SHP77 (cell line): Measurements from ENCODE around the gene XRN2.
"Not testable (repeated sequence)": the region's sequence is repeated elsewhere in the genome, so short reads cannot be mapped to it uniquely, and the experiment has no call there.

ENCODE experiments used
- DNase-seq, 2 experiments: peaks; one replicate each; lab custom pipeline; 2025; lab: John Stamatoyannopoulos, UW

XRN2 gene

DNA sequence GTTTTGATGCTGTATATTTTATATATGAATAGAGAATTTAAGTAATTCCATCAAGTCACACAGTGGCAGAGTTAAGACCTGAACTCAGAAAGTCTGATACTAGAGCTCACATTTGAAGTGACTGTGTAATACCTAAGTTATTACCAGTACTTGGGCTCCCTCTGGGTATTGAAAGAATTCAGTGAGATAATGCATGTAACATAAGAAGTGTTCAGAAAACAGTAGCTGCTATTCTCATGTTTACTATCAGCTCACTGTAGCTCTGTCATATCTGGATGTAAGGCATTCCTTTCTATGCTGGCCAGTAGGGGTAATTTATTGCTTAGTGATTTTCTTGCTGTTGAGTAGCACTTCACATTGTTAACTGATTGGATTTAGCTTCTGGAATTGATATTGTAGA lies 49.6 kb downstream of the XRN2 start:
- no peak for DNase-seq

DNA sequence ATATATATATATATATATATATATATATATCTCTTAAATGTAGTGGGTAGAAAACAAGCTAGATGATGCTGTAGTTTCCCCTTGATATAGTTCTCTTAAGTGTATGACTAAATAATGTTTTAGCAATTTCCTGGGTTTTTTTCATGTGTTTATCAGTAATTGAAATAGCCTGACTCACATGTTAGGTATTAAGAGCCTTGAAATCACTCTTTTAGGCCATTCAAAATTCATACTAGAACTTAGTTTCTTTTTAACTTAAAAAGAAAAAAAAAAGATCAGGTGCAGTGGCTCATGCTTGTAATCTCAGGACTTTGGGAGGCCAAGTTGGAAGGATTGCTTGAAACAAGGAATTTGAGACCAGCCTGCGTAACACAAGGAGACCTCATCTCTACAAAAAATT lies 50.1 kb downstream of the XRN2 start:
- no peak for DNase-seq

GRCh38 chr20:21355981-21356380 lies 52.9 kb downstream of the XRN2 start:
- no peak for DNase-seq

DNA sequence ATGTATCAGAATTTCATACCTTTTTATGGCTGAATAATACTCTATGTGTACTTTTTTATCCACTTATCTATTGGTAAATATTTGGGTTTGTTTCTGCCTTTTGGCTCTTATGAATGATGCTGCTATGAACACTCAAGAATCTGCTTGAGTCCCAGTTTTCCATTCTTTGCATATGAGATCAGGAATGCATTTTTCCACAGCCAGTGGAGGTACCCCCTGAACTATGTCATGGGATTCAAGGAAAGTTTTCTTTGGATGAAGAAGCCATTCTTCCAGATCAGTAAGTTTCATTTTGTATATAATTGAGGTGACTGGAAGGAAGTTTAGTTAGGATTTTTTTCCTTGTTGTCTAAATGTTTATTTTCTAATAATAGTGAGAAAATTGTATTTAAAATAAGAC lies 53.3 kb downstream of the XRN2 start:
- DNase-seq = no peak

DNA sequence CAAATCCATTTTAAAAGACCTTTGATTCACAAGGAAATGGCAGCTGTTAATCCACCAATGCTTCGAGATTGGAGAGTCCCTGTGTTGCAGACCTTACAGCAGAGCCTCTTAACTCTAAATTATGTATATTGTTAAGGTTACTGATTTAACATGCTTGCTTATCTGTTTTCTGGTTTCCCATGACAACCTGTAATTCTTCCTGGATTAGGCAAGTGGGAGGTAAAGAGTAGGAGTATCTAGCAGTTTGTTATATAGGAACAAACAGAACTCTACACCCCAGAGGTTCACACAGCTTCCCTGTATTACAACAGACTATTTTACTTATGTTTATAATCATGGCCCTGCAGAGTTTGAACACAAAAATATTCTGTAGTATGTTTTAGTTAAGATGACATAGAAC lies 54.7 kb downstream of the XRN2 start:
- no peak for DNase-seq

GRCh38 chr20:21358737-21359136 lies 55.6 kb downstream of the XRN2 start:
- DNase-seq = no peak

DNA sequence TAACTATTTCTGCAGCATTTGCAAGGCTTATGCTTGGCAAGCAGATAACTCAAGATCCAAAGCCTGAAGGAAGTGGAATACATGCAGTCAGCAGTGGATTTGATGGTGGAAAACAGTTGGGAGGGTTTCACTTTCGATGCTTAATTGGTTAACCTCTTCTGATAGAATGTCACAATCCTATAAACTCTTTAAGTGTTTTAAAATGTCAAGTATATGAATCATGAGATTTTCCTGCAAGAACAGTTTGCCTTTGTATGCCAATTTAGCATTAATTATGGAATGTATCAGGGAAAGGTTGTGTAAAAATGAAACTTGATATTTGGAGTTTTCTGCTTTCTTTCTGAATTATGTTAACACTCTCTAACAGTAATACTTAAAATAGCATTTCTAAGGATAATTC lies 57.6 kb downstream of the XRN2 start:
- DNase-seq = no peak

- DNase-seq = no peak
Measured at GRCh38 chr20:21361266-21361665, 58.1 kb downstream of the XRN2 start.

- DNase-seq = no peak
Measured at GRCh38 chr20:21364413-21364812, 61.3 kb downstream of the XRN2 start.

DNA sequence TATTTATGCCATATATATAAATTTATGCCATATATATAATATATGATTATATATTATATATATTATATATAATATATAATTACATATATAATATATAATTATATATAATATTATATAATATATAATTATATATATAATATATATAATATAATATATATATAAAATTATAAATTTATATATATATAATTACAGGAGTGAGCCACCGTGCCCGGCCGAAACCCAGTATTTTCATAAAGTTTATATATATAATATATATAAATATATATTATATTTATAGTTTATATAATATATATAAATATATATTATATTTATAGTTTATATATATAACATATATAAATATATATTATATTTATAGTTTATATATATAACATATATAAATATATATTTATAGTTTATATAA lies 62.6 kb downstream of the XRN2 start:
- DNase-seq = no peak

DNA sequence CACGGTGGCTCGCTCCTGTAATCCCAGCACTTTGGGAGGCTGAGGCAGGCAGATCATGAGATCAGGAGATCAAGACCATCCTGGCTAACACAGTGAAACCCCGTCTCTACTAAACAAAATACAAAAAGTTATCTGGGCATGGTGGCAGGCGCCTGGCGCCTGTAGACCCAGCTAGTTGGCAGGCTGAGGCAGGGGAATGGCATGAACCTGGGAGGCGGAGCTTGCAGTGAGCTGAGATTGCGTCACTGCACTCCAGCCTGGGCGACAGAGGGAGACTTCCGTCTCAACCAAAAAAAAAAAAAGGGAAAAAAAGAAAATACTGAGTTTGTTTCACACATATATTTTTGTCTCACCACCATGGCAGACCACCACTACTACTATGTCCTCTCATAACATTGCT lies 63.1 kb downstream of the XRN2 start:
- DNase-seq = not testable (repeated sequence)

DNA sequence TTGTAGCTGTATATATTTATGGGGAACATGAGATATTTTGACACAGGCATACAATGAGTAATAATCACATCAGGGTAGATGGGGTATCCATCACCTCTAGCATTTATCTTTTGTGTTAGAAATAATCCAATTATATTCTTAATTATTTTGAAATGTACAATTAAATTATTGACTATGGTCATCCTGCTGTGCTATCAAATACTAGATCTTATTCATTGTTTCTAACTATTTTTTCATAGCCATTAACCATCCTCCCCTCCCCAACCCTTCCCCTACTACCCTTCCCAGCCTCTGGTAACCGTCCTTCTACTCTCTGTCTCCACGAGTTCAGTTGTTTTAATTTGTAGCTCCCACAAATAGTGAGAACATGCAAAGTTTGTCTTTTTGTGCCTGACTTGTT lies 65.7 kb downstream of the XRN2 start:
- DNase-seq = no peak

GRCh38 chr20:21371193-21371592 lies 68.1 kb downstream of the XRN2 start:
- DNase-seq = no peak

GRCh38 chr20:21372016-21372415 lies 68.9 kb downstream of the XRN2 start:
- no peak for DNase-seq

DNA sequence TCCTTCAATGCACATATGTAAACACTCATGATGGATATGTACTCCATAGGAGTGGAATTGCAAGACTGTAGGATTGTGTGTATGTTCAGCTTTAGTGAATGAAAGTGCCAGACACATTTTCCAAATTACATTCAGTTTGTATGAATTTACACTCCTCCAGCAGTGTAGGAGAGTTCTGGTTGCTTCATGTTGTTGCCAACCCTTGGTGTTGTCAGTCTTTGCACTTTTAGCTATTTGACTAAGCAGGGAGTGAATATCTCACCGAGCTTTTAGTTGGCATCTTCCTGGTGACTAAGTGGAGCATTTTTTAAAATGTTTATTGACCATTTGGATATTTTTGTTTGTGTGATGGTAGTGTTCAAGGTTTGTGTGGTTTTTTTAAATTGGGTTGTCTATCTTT lies 70.3 kb downstream of the XRN2 start:
- DNase-seq = no peak

GRCh38 chr20:21376626-21377025 lies 73.5 kb downstream of the XRN2 start:
- no peak for DNase-seq

GRCh38 chr20:21377701-21378100 lies 74.6 kb downstream of the XRN2 start:
- no peak for DNase-seq

- DNase-seq = no peak
Measured at GRCh38 chr20:21378259-21378658, 75.1 kb downstream of the XRN2 start.

DNA sequence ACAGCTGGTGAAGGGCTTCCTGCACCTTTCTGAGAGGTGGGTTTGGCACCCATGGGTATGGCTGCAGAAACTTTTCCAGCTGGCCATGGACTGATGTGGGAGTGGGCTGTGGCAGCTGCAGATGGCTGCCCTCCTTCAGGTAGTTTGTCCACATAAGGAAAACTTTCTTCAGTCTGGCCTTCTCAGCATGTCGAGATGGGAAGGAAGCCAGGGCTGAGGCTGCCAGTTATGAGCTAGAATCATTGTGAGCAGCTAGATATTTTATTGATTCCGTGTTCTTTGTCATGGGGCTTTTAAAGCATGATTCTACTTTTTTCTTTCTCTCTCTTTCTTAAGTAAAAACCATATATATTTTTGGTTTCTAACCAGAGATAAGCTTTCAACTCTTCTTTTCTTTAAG lies 77.6 kb downstream of the XRN2 start:
- no peak for DNase-seq

- no peak for DNase-seq
Measured at GRCh38 chr20:21381619-21382018, 78.5 kb downstream of the XRN2 start.

DNA sequence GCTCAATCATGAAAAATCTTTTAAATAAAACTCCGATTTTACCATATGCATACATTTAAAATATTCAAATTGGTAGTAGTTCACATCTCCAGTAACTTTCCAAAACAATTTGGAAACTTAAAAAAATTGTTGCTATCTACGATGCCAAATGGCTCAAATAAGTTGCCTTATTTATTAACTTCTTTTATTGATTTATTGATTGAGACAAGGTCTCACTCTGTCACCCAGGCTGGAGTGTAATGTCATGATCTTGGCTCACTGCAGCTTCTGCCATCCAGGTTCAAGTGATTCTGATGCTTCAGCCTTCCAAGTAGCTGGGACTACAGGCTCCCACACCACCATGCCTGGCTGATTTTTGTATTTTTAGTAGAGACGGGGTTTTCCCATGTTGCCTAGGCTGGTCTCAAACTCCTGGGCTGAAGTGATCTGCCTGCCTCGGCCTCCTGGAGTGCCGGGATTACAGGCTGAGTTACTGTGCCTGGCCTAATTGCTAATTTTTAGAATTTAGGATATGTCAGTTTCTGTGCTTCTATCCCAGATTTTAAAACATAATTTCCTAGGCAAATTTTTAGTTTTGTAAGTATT lies 81.3 kb downstream of the XRN2 start:
- DNase-seq = no peak

GRCh38 chr20:21386111-21386510 lies 83.0 kb downstream of the XRN2 start:
- DNase-seq = no peak

GRCh38 chr20:21387528-21387927 lies 84.4 kb downstream of the XRN2 start:
- DNase-seq = no peak

GRCh38 chr20:21388566-21388965 lies 85.4 kb downstream of the XRN2 start:
- DNase-seq = no peak

GRCh38 chr20:21389368-21389767 lies 86.2 kb downstream of the XRN2 start:
- no peak for DNase-seq
